OCI-LY7 (cell line): ENCODE data around the gene RFNG. TPM values are rescaled to one million over a fixed set of nuclear protein-coding genes. Genes with fewer than 3 reads are reported as not detected.

Experiments used
- BruUV-seq: library from RNA; stranded (reverse); fragments of 400-500 nt; replicated peaks from 2 replicates; lab custom pipeline; 2021; lab: Mats Ljungman, UMichigan
- CTCF ChIA-PET: fragments of 300-600 bp; sonication (Branson Sonifier 250); formaldehyde crosslinking; loops from one replicate; lab custom pipeline; 2022; ENCODE audit warnings: antibody characterized with exemption; ENCODE audit not compliant: unreplicated experiment; lab: Charles Lee
- POLR2A ChIA-PET: fragments of 300-600 bp; sonication (Branson Sonifier 250); formaldehyde crosslinking; loops from one replicate; lab custom pipeline; 2022; ENCODE audit warnings: antibody characterized with exemption; lab: Charles Lee
- DNase-seq: peaks from one replicate; pipeline ENCODE4 v3.0.0-alpha.2; 2015; ENCODE audit warnings: low spot score
- H2AFZ ChIP-seq: fragments of 200-600 bp; sonication (generic), shearing (Covaris generic); 2 replicates; pipeline ENCODE4 v1.6.1; 2014; ENCODE audit warnings: mild to moderate bottlenecking, antibody characterized with exemption, low read length, moderate library complexity
- H3K27ac ChIP-seq: fragments of 200-600 bp; sonication (generic); 2 replicates; pipeline ENCODE4 v1.5.1; 2014; ENCODE audit warnings: mixed run types, low read depth, mild to moderate bottlenecking, moderate library complexity, low read length, inconsistent platforms; ENCODE audit not compliant: poor library complexity, severe bottlenecking
- H3K36me3 ChIP-seq: fragments of 200-600 bp; sonication (generic); 2 replicates; pipeline ENCODE4 v1.6.1; 2014; ENCODE audit warnings: mild to moderate bottlenecking, antibody characterized with exemption, low read length, moderate library complexity, mixed read lengths; ENCODE audit not compliant: insufficient read depth
- H3K4me1 ChIP-seq: fragments of 200-600 bp; sonication (generic); 2 replicates; pipeline ENCODE4 v1.5.1; 2014; ENCODE audit warnings: mild to moderate bottlenecking, low read length; ENCODE audit not compliant: insufficient read depth, poor library complexity, severe bottlenecking
- H3K4me2 ChIP-seq: fragments of 200-600 bp; sonication (generic); 2 replicates; pipeline ENCODE4 v1.6.1; 2014; ENCODE audit warnings: mild to moderate bottlenecking, low read length
- H3K4me3 ChIP-seq: fragments of 200-600 bp; sonication (generic); 2 replicates; pipeline ENCODE4 v1.5.1; 2014; ENCODE audit warnings: mild to moderate bottlenecking, low read depth, low read length; ENCODE audit not compliant: poor library complexity, severe bottlenecking
- H3K79me2 ChIP-seq: fragments of 200-600 bp; sonication (generic); 2 replicates; pipeline ENCODE4 v1.6.1; 2016; ENCODE audit warnings: low read depth, mild to moderate bottlenecking, low read length, moderate library complexity, mixed read lengths; ENCODE audit not compliant: insufficient read depth
- H3K9me2 ChIP-seq: fragments of 200-600 bp; sonication (generic); 2 replicates; pipeline ENCODE4 v1.6.1; 2016; ENCODE audit warnings: mild to moderate bottlenecking, low read length, mixed read lengths; ENCODE audit not compliant: insufficient read depth
- H3K9me3 ChIP-seq: fragments of 200-600 bp; sonication (generic); 2 replicates; pipeline ENCODE4 v1.6.1; 2014; ENCODE audit warnings: mild to moderate bottlenecking, mixed run types, low read length, mixed read lengths
- H4K20me1 ChIP-seq: fragments of 200-600 bp; sonication (generic); 2 replicates; pipeline ENCODE4 v1.6.1; 2014; ENCODE audit warnings: mild to moderate bottlenecking, antibody characterized with exemption, low read length, moderate library complexity, mixed read lengths; ENCODE audit not compliant: insufficient read depth
- CTCF ChIP-seq: fragments of 200-600 bp; sonication (generic); conservative IDR thresholded peaks from 2 replicates; pipeline ENCODE4 v1.5.1; 2014; ENCODE audit warnings: mild to moderate bottlenecking, antibody characterized with exemption, low read length, moderate library complexity, mixed read lengths
- EZH2phosphoT487 ChIP-seq: fragments of 200-600 bp; sonication (generic); IDR thresholded peaks from 2 replicates; pipeline ENCODE4 v1.6.1; 2018; ENCODE audit warnings: low read depth, borderline replicate concordance, mild to moderate bottlenecking, mixed run types, antibody characterized with exemption, low read length, moderate library complexity, mixed read lengths
- intact Hi-C: fragments of 100-400 bp; cut with micrococcal nuclease; formaldehyde crosslinking; loops from one replicate; pipeline ENCODE4 v1.10.0; 2022; ENCODE audit not compliant: unreplicated experiment
- total RNA-seq, 2 experiments: library from RNA; depleted of rRNA in 1 of 2; stranded (reverse); fragments of >200 nt in 1 of 2; shearing (Covaris generic) in 1 of 2; gene quantifications; 2 replicates each; pipeline ENCODE4 v1.2.3, GENCODE V29; 2014 to 2022

The RFNG gene
- total RNA-seq, 2 experiments from 2014 or later, result 47.3 to 59.4 TPM

- DNase-seq, result peak; percentile 59
- Histone ChIP-seq H3K4me2 (peak overlapping the region; percentile 84), H3K4me3 (peak overlapping the region; percentile 72), H3K9me2 (no peaks in the 10 kb centered on the region), H3K79me2 (peaks cover 12% of the 10 kb centered on the region; the same call in 1 of the 2 replicates), H3K36me3 (peaks cover 4% of the 10 kb centered on the region; the same call in 1 of the 2 replicates), H4K20me1 (no peaks in the 10 kb centered on the region), H3K4me1 (peaks cover 30% of the 10 kb centered on the region), H2AFZ (peak overlapping the region; percentile 53), H3K27ac (peak overlapping the region; percentile 1), H3K9me3 (no peaks in the 10 kb centered on the region)
- no peak for TF ChIP-seq CTCF
- TF ChIP-seq EZH2phosphoT487, result no peak
- ChIA-PET CTCF (interaction anchor here (0.5 to 3.8 kb wide), 2 partner anchors 14 to 217 kb away, joined by 3 to 19 read pairs; partner anchors contain the start of gene DCXR), POLR2A (interaction anchor here (0.9 to 2.0 kb wide), 3 partner anchors 12 to 14 kb away, joined by 3 to 9 read pairs (median 4); partner anchors contain the start of gene DCXR)
- intact Hi-C loops, result loop anchor here (1.0 to 2.0 kb wide), 3 partner anchors 14 to 75 kb away; partner anchors contain the start of genes DCXR and FASN
- no TSS peak for BruUV-seq
These were observed 28.0 kb downstream of the RFNG start for GRCh38 chr17:82023447-82024241.

- Histone ChIP-seq H3K36me3 (peaks cover 10% of the 10 kb centered on the region; the same call in 1 of the 2 replicates), H4K20me1 (no peaks in the 10 kb centered on the region), H3K4me2 (peak within 1 kb of the TSS; percentile 87), H3K9me2 (no peaks in the 10 kb centered on the region), H3K79me2 (peaks cover 12% of the 10 kb centered on the region; the same call in 1 of the 2 replicates), H3K4me1 (peaks cover 30% of the 10 kb centered on the region), H3K27ac (peak within 1 kb of the TSS; percentile 44), H3K9me3 (no peaks in the 10 kb centered on the region), H2AFZ (peak within 1 kb of the TSS; percentile 62), H3K4me3 (peak within 1 kb of the TSS; percentile 94)
- intact Hi-C loops, result loop anchor here (1.0 to 2.0 kb wide), 4 partner anchors 14 to 132 kb away; partner anchors contain the start of genes ALYREF, ANAPC11, DCXR and FASN
- no TSS peak for BruUV-seq
- ChIA-PET CTCF (interaction anchor here (0.5 to 3.8 kb wide), 4 partner anchors 15 to 218 kb away, joined by 3 to 19 read pairs (median 4); partner anchors contain the start of gene DCXR), POLR2A (interaction anchor here (0.7 to 2.0 kb wide), 5 partner anchors 12 to 147 kb away, joined by 3 to 9 read pairs (median 4); partner anchors contain the start of gene DCXR)
- peak; percentile 100 for DNase-seq
- no peak for TF ChIP-seq EZH2phosphoT487
- no peak for TF ChIP-seq CTCF
These were observed 28.6 kb downstream of the RFNG start, which contains the start of gene LRRC45 for GRCh38 chr17:82022981-82023446. LRRC45 (plus strand) TSS chr17:82023305; CDS start chr17:82023644, 339 bp downstream.
